Measurements from ENCODE around the gene HLA-G. TPM values are rescaled to one million over a fixed set of nuclear protein-coding genes. Genes with fewer than 3 reads are reported as not detected.

Gene HLA-G
- not detected in 2 replicates for total RNA-seq

GRCh38 chr6:29827579-29828470, at the start of gene HLA-G:
HLA-G (plus strand) TSS chr6:29827825; CDS start chr6:29827845, 20 bp downstream.

Small RNA genes lying within 50 kb of the gene (small RNA-seq; reads per million reads assigned to genes)
- gene MICG, result not detected

Other genes starting within 250 kb of the HLA-G start
- not detected in 2 replicates for gene OR2H2, start 242.7 kb upstream of the HLA-G start, total RNA-seq
- 4.6 and 6.6 TPM in 2 replicates for gene GABBR1, start 194.6 kb upstream of the HLA-G start, total RNA-seq
- not detected in 2 replicates for gene MOG, start 170.7 kb upstream of the HLA-G start, total RNA-seq
- gene ZFP57, start 146.7 kb upstream of the HLA-G start, total RNA-seq, result 0.10 TPM in 1 of 2 replicates, not detected in the other
- 0.98 and 5.7 TPM in 2 replicates for gene HLA-F, start 104.4 kb upstream of the HLA-G start, total RNA-seq
- 216 and 332 TPM in 2 replicates for gene HLA-A, start 114.7 kb downstream of the HLA-G start, total RNA-seq
- gene POLR1H, start 233.4 kb downstream of the HLA-G start, total RNA-seq, result 19.9 and 28.7 TPM in 2 replicates
- 34.6 and 35.3 TPM in 2 replicates for gene PPP1R11, start 239.4 kb downstream of the HLA-G start, total RNA-seq
- not detected in 2 replicates for gene RNF39, start 247.9 kb downstream of the HLA-G start, total RNA-seq